ENCODE results near the gene DGLUCY.

DNA sequence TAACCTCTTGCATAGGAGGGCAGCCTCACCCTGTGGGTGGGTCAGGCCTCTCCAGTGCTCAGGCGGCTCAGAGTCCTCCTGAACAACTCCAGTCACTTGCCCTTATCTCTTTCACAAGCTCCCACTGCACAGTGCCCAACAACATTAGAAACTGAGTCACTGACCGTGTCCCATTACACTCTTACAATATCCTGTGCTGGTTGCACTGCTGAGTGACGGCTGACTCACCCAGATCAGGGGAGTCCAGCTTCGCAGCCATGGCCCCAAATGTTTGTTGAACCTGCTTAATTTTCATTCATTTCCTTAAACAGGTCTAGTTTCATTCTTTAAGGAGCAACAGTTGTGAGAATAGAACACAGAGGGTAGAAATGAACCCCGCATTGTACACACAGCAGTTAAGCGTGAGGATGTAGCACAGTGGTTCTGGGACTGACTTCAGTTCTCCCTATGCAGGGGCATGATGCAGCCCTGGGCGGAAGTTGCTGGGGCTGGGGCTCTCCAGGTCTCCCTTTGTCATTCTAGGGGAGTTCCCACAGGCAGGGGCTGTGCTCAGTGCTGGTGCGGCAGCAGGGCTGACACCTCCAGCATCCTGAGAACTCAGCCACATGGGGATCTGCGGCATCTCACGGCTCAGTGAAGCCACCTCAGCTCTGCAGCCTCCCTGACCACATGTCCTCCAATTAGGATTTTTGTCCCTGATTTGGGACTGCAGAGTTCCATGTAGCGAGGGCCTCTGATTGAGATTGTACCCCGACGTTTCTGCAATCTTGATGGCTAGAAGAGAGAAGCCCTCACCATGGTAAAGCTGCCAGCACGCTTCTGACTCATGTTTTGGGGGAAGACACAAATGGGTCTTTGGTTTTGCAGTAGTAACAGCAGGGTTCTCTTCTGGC, 114.5 kb downstream of the DGLUCY start:
- TF ChIP-seq, protein P1, sequence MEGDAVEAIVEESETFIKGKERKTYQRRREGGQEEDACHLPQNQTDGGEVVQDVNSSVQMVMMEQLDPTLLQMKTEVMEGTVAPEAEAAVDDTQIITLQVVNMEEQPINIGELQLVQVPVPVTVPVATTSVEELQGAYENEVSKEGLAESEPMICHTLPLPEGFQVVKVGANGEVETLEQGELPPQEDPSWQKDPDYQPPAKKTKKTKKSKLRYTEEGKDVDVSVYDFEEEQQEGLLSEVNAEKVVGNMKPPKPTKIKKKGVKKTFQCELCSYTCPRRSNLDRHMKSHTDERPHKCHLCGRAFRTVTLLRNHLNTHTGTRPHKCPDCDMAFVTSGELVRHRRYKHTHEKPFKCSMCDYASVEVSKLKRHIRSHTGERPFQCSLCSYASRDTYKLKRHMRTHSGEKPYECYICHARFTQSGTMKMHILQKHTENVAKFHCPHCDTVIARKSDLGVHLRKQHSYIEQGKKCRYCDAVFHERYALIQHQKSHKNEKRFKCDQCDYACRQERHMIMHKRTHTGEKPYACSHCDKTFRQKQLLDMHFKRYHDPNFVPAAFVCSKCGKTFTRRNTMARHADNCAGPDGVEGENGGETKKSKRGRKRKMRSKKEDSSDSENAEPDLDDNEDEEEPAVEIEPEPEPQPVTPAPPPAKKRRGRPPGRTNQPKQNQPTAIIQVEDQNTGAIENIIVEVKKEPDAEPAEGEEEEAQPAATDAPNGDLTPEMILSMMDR (IDR thresholded peaks at IDR 0.05): no peak
- no peak for TF ChIP-seq EZH2 (IDR thresholded peaks at IDR 0.05; ENCODE audit: borderline replicate concordance, insufficient read depth, low read depth, low read length, poor library complexity, severe bottlenecking)
